ENCODE measurements around the gene GAL3ST1. TPM values are rescaled to one million over a fixed set of nuclear protein-coding genes. Genes with fewer than 3 reads are reported as not detected.

The GAL3ST1 gene
- polyA plus RNA-seq, 1 donor from 2014 or later, result 1.6 TPM

GRCh38 chr22:30519842-30520425 lies 54.5 kb downstream of the GAL3ST1 start:
- Histone ChIP-seq H3K27me3 (ENCODE audit: insufficient read depth, low read depth, low read length) (no peaks in the 10 kb centered on the region), H3K36me3 (ENCODE audit: insufficient read depth, low read length) (no peaks in the 10 kb centered on the region), H3K9ac (ENCODE audit: low read length) (no peak overlapping the region), H3K9me3 (ENCODE audit: low read length) (no peaks in the 10 kb centered on the region), H3K79me2 (replicated peaks; ENCODE audit: insufficient read depth, low read length) (no peaks in the 10 kb centered on the region), H4K20me1 (ENCODE audit: insufficient read depth) (no peaks in the 10 kb centered on the region), H3F3A (ENCODE audit: insufficient read depth, low read length, poor library complexity, severe bottlenecking) (no peaks in the 10 kb centered on the region), H2AFZ (ENCODE audit: low read depth, low read length) (no peak overlapping the region), H3K27ac (ENCODE audit: low read length) (no peak overlapping the region), H3K4me3 (ENCODE audit: low read length) (no peak overlapping the region), H3K4me2 (ENCODE audit: low read length) (no peak overlapping the region), H3K9me2 (ENCODE audit: insufficient read depth, low read length) (no peaks in the 10 kb centered on the region)
- TF ChIP-seq REST (IDR thresholded peaks at IDR 0.05; ENCODE audit: borderline replicate concordance) (no peak), RAD21 (conservative IDR thresholded peaks at IDR 0.05) (no peak), EP300 (conservative IDR thresholded peaks at IDR 0.05; ENCODE audit: poor library complexity, severe bottlenecking) (no peak), MXI1 (conservative IDR thresholded peaks at IDR 0.05; ENCODE audit: poor library complexity, severe bottlenecking) (no peak), CTCF (IDR thresholded peaks at IDR 0.05; ENCODE audit: poor library complexity, severe bottlenecking) (no peak), TAF1 (IDR thresholded peaks at IDR 0.05; ENCODE audit: low read depth) (no peak), POLR2AphosphoS5 (IDR thresholded peaks at IDR 0.05) (no peak), SMC3 (conservative IDR thresholded peaks at IDR 0.05; ENCODE audit: poor library complexity) (no peak), EZH2 (IDR thresholded peaks at IDR 0.05; ENCODE audit: borderline replicate concordance, insufficient read depth, low read length, poor library complexity, severe bottlenecking) (no peak)

GRCh38 chr22:30516731-30517130 lies 57.7 kb downstream of the GAL3ST1 start:
- no peak overlapping the region for H3K4me3 ChIP-seq (ENCODE audit: low read length)
- TF ChIP-seq EZH2 (IDR thresholded peaks at IDR 0.05; ENCODE audit: borderline replicate concordance, insufficient read depth, low read length, poor library complexity, severe bottlenecking), result no peak
- TF ChIP-seq RAD21 (conservative IDR thresholded peaks at IDR 0.05), result no peak
- TF ChIP-seq REST (IDR thresholded peaks at IDR 0.05; ENCODE audit: borderline replicate concordance), result no peak
- TF ChIP-seq EP300 (conservative IDR thresholded peaks at IDR 0.05; ENCODE audit: poor library complexity, severe bottlenecking), result no peak
- no peak for TF ChIP-seq MXI1 (conservative IDR thresholded peaks at IDR 0.05; ENCODE audit: poor library complexity, severe bottlenecking)
- TF ChIP-seq CTCF (IDR thresholded peaks at IDR 0.05; ENCODE audit: poor library complexity, severe bottlenecking), result no peak
- TF ChIP-seq TAF1 (IDR thresholded peaks at IDR 0.05; ENCODE audit: low read depth), result no peak
- no peak for TF ChIP-seq POLR2AphosphoS5 (IDR thresholded peaks at IDR 0.05)
- TF ChIP-seq SMC3 (conservative IDR thresholded peaks at IDR 0.05; ENCODE audit: poor library complexity), result no peak
- H3K79me2 ChIP-seq (replicated peaks; ENCODE audit: insufficient read depth, low read length), result no peaks in the 10 kb centered on the region
- H3K36me3 ChIP-seq (ENCODE audit: insufficient read depth, low read length), result no peaks in the 10 kb centered on the region
- no peaks in the 10 kb centered on the region for H4K20me1 ChIP-seq (ENCODE audit: insufficient read depth)
- no peak overlapping the region for H3K27ac ChIP-seq (ENCODE audit: low read length)
- no peaks in the 10 kb centered on the region for H3K9me3 ChIP-seq (ENCODE audit: low read length)
- H3K9me2 ChIP-seq (ENCODE audit: insufficient read depth, low read length), result no peaks in the 10 kb centered on the region
- H3F3A ChIP-seq (ENCODE audit: insufficient read depth, low read length, poor library complexity, severe bottlenecking), result no peaks in the 10 kb centered on the region
- H3K9ac ChIP-seq (ENCODE audit: low read length), result no peak overlapping the region
- H3K27me3 ChIP-seq (ENCODE audit: insufficient read depth, low read depth, low read length), result no peaks in the 10 kb centered on the region
- no peak overlapping the region for H2AFZ ChIP-seq (ENCODE audit: low read depth, low read length)
- H3K4me2 ChIP-seq (ENCODE audit: low read length), result no peak overlapping the region

Measured in neural cell (in vitro differentiated cells).